GF-D8 (cell line): ENCODE data around the gene RABEP1.
"Not testable (repeated sequence)": the region's sequence is repeated elsewhere in the genome, so short reads cannot be mapped to it uniquely, and the experiment has no call there.

Source experiments
- DNase-seq: peaks from one replicate; lab custom pipeline; 2025; lab: John Stamatoyannopoulos, UW

Gene RABEP1

GRCh38 chr17:5281814-5282641 lies at the start of gene RABEP1:
RABEP1 (plus strand) TSS chr17:5282284; CDS start chr17:5282487, 203 bp downstream.
- peak; percentile 38 for DNase-seq

GRCh38 chr17:5233492-5233891 lies 48.6 kb upstream of the RABEP1 start:
- DNase-seq = not testable (repeated sequence)

- DNase-seq = no peak
Measured at GRCh38 chr17:5234645-5235576, 47.2 kb upstream of the RABEP1 start, which contains the start of gene SCIMP. SCIMP (minus strand) TSS chr17:5234860; CDS start chr17:5234755, 105 bp downstream.

GRCh38 chr17:5236938-5237540 lies 45.0 kb upstream of the RABEP1 start:
- DNase-seq = no peak

- no peak for DNase-seq
Measured at GRCh38 chr17:5237541-5238016, 44.5 kb upstream of the RABEP1 start.

GRCh38 chr17:5238333-5238732 lies 43.8 kb upstream of the RABEP1 start:
- DNase-seq = no peak

- not testable (repeated sequence) for DNase-seq
Measured at GRCh38 chr17:5239769-5240168, 42.3 kb upstream of the RABEP1 start.

GRCh38 chr17:5241861-5242671 lies 40.0 kb upstream of the RABEP1 start:
- no peak for DNase-seq

- no peak for DNase-seq
Measured at GRCh38 chr17:5247621-5248020, 34.5 kb upstream of the RABEP1 start.

- DNase-seq = no peak
Measured at GRCh38 chr17:5248821-5249479, 33.1 kb upstream of the RABEP1 start.

GRCh38 chr17:5249615-5250014 lies 32.5 kb upstream of the RABEP1 start:
- peak; percentile 30 for DNase-seq

- DNase-seq = no peak
Measured at GRCh38 chr17:5254414-5254813, 27.7 kb upstream of the RABEP1 start.

GRCh38 chr17:5254903-5255521 lies 27.1 kb upstream of the RABEP1 start:
- peak; percentile 50 for DNase-seq

- DNase-seq = no peak
Measured at GRCh38 chr17:5257124-5257523, 25.0 kb upstream of the RABEP1 start.

GRCh38 chr17:5260542-5260941 lies 21.5 kb upstream of the RABEP1 start:
- DNase-seq = no peak

GRCh38 chr17:5262416-5262991 lies 19.6 kb upstream of the RABEP1 start:
- no peak for DNase-seq

- no peak for DNase-seq
Measured at GRCh38 chr17:5263441-5263840, 18.6 kb upstream of the RABEP1 start.

GRCh38 chr17:5264893-5265292 lies 17.2 kb upstream of the RABEP1 start:
- DNase-seq = no peak

- no peak for DNase-seq
Measured at GRCh38 chr17:5269241-5269960, 12.7 kb upstream of the RABEP1 start.
